ENCODE data around the gene TTLL1.

DNA sequence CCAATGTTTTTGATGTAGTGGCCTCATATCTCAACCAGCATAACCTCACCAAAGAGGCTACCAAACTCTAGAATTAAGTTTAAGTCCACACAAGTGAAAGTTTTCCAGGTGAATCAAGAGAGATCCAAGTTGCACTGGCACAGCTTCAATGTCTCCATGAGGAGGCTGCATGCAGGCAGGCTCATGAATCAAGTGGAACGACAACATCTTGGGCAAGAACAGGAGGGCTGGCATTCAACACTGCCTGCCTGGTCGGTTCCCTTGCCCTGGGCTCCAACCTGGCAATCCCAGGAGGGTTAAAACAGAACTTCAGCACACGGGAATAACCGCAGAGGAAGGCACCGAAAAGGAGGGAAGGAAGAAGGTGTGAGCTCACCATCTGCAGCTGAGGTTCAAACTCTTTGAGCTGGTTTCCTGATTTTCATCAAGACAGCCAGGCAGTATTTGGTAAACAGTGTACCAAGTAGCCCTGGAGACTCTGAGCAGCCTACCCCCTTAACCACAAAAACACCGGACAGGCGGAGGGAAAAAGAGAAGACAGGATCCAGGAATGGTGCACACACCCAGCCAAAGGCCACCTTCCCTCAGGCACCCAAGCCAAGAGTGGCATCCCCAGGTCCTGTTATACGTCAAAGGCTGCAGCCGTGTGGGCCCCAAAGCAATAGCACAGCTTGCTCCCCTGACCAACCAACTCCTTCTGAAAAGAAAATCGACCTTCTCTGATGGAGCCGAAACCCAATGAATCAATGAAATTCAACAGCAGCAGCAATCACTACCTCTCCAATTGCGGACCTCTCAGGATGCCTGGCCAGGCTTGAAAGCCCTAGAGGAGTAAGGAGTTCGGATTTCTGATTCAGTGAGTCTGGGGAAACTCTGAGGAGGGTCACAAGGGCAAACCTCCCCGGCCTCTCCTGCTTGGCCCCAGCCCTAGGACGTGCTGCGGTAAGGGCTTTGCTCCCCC lies 75.6 kb downstream of the TTLL1 start:
- TF ChIP-seq, protein P1, sequence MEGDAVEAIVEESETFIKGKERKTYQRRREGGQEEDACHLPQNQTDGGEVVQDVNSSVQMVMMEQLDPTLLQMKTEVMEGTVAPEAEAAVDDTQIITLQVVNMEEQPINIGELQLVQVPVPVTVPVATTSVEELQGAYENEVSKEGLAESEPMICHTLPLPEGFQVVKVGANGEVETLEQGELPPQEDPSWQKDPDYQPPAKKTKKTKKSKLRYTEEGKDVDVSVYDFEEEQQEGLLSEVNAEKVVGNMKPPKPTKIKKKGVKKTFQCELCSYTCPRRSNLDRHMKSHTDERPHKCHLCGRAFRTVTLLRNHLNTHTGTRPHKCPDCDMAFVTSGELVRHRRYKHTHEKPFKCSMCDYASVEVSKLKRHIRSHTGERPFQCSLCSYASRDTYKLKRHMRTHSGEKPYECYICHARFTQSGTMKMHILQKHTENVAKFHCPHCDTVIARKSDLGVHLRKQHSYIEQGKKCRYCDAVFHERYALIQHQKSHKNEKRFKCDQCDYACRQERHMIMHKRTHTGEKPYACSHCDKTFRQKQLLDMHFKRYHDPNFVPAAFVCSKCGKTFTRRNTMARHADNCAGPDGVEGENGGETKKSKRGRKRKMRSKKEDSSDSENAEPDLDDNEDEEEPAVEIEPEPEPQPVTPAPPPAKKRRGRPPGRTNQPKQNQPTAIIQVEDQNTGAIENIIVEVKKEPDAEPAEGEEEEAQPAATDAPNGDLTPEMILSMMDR (conservative IDR thresholded peaks at IDR 0.05 in 1 of 2, IDR thresholded peaks at IDR 0.05 in 1 of 2; ENCODE audit: low read depth in 1 of 2, low read length in 2 of 2) = no peak
- TF ChIP-seq EZH2 (IDR thresholded peaks at IDR 0.05; ENCODE audit: low read length, missing control alignments) = no peak

Measured in fibroblast of lung (primary cell).